ENCODE results near the gene NOC4L. TPM values are rescaled to one million over a fixed set of nuclear protein-coding genes. Genes with fewer than 3 reads are reported as not detected.

The NOC4L gene
- total and polyA plus RNA-seq, 4 donors, result 7.5 to 50.3 (median 11.5) TPM

- WGBS, 2 donors, result 88% methylated on average over 2 of the region's 2 CpGs
- H3K27ac ChIP-seq (ENCODE audit: low read depth in 1 of 2, low read length in 2 of 2), result no peak overlapping the region
- ATAC-seq (ENCODE audit: low FRiP score) (no peak), DNase-seq (no peak)
- no peaks in the 10 kb centered on the region for H3K9me3 ChIP-seq (ENCODE audit: control insufficient read depth, low read length)
- no peaks in the 10 kb centered on the region for H3K27me3 ChIP-seq (ENCODE audit: control insufficient read depth in 1 of 2, insufficient read depth in 2 of 2, low read length in 1 of 2)
- H3K36me3 ChIP-seq (ENCODE audit: control insufficient read depth in 1 of 2, insufficient read depth in 2 of 2, low read length in 1 of 2), result no peaks in the 10 kb centered on the region
- H3K4me3 ChIP-seq (ENCODE audit: low read length in 2 of 2), result no peak overlapping the region
- intact Hi-C loops (cut with DNase I), result no loop called here
- no peaks in the 10 kb centered on the region for H3K4me1 ChIP-seq (ENCODE audit: control insufficient read depth in 1 of 2, insufficient read depth in 2 of 2, low read length in 2 of 2)
Measured at GRCh38 chr12:132166093-132166492, 21.8 kb downstream of the NOC4L start.

- Histone ChIP-seq H3K27me3 (ENCODE audit: control insufficient read depth in 1 of 2, insufficient read depth in 2 of 2, low read length in 1 of 2) (no peaks in the 10 kb centered on the region), H3K27ac (ENCODE audit: low read depth in 1 of 2, low read length in 2 of 2) (no peak overlapping the region), H3K4me3 (ENCODE audit: low read length in 2 of 2) (no peak overlapping the region), H3K4me1 (ENCODE audit: control insufficient read depth in 1 of 2, insufficient read depth in 2 of 2, low read length in 2 of 2) (no peaks in the 10 kb centered on the region), H3K36me3 (ENCODE audit: control insufficient read depth in 1 of 2, insufficient read depth in 2 of 2, low read length in 1 of 2) (no peaks in the 10 kb centered on the region), H3K9me3 (ENCODE audit: control insufficient read depth, low read length) (no peaks in the 10 kb centered on the region)
- WGBS, 2 donors, result 89 to 90% methylated on average over 10 of the region's 10 CpGs
- ATAC-seq (ENCODE audit: low FRiP score), result no peak
- peak in 1 of 2 donors; percentile 32 for DNase-seq
- intact Hi-C loops (cut with DNase I), result no loop called here
Measured at GRCh38 chr12:132166801-132167591, 22.7 kb downstream of the NOC4L start.

GRCh38 chr12:132167611-132168310 is 23.5 kb downstream of the NOC4L start:
- H3K4me3 ChIP-seq (ENCODE audit: low read length in 2 of 2), result no peak overlapping the region
- intact Hi-C loops (cut with DNase I), result no loop called here
- WGBS, 2 donors, result 53 to 65% methylated on average over 30 of the region's 30 CpGs
- no peaks in the 10 kb centered on the region for H3K36me3 ChIP-seq (ENCODE audit: control insufficient read depth in 1 of 2, insufficient read depth in 2 of 2, low read length in 1 of 2)
- DNase-seq, result peak in 1 of 2 donors; percentile 44
- H3K9me3 ChIP-seq (ENCODE audit: control insufficient read depth, low read length), result no peaks in the 10 kb centered on the region
- no peak for ATAC-seq (ENCODE audit: low FRiP score)
- H3K27ac ChIP-seq (ENCODE audit: low read depth in 1 of 2, low read length in 2 of 2), result no peak overlapping the region
- H3K4me1 ChIP-seq (ENCODE audit: control insufficient read depth in 1 of 2, insufficient read depth in 2 of 2, low read length in 2 of 2), result no peaks in the 10 kb centered on the region
- no peaks in the 10 kb centered on the region for H3K27me3 ChIP-seq (ENCODE audit: control insufficient read depth in 1 of 2, insufficient read depth in 2 of 2, low read length in 1 of 2)

GRCh38 chr12:132168311-132169031 is 24.2 kb downstream of the NOC4L start:
- intact Hi-C loops (cut with DNase I), result no loop called here
- no peak overlapping the region for H3K4me3 ChIP-seq (ENCODE audit: low read length in 2 of 2)
- no peaks in the 10 kb centered on the region for H3K36me3 ChIP-seq (ENCODE audit: control insufficient read depth in 1 of 2, insufficient read depth in 2 of 2, low read length in 1 of 2)
- no peaks in the 10 kb centered on the region for H3K4me1 ChIP-seq (ENCODE audit: control insufficient read depth in 1 of 2, insufficient read depth in 2 of 2, low read length in 2 of 2)
- H3K27ac ChIP-seq (ENCODE audit: low read depth in 1 of 2, low read length in 2 of 2), result no peak overlapping the region
- 77 to 81% methylated on average over 26 to 31 of the region's 31 CpGs for WGBS, 2 donors
- H3K9me3 ChIP-seq (ENCODE audit: control insufficient read depth, low read length), result no peaks in the 10 kb centered on the region
- H3K27me3 ChIP-seq (ENCODE audit: control insufficient read depth in 1 of 2, insufficient read depth in 2 of 2, low read length in 1 of 2), result no peaks in the 10 kb centered on the region
- ATAC-seq (ENCODE audit: low FRiP score) (no peak), DNase-seq (peak in 1 of 2 donors; percentile 45)

- intact Hi-C loops (cut with DNase I), result no loop called here
Measured at GRCh38 chr12:132169376-132169775, 25.1 kb downstream of the NOC4L start.

GRCh38 chr12:132170094-132170636 is 25.9 kb downstream of the NOC4L start:
- ATAC-seq (ENCODE audit: low FRiP score), result no peak
- Histone ChIP-seq H3K36me3 (ENCODE audit: control insufficient read depth in 1 of 2, insufficient read depth in 2 of 2, low read length in 1 of 2) (no peaks in the 10 kb centered on the region), H3K9me3 (ENCODE audit: control insufficient read depth, low read length) (no peaks in the 10 kb centered on the region), H3K4me3 (ENCODE audit: low read length in 2 of 2) (no peak overlapping the region), H3K4me1 (ENCODE audit: control insufficient read depth in 1 of 2, insufficient read depth in 2 of 2, low read length in 2 of 2) (no peaks in the 10 kb centered on the region), H3K27me3 (ENCODE audit: control insufficient read depth in 1 of 2, insufficient read depth in 2 of 2, low read length in 1 of 2) (no peaks in the 10 kb centered on the region), H3K27ac (ENCODE audit: low read depth in 1 of 2, low read length in 2 of 2) (no peak overlapping the region)
- intact Hi-C loops (cut with DNase I), result no loop called here
- peak in 1 of 2 donors; percentile 72 for DNase-seq
- 11 to 13% methylated on average over 16 of the region's 16 CpGs for WGBS, 2 donors

More at GRCh38 chr12:132169376-132169775, 25.1 kb downstream of the NOC4L start:
- Histone ChIP-seq H3K36me3 (ENCODE audit: control insufficient read depth in 1 of 2, insufficient read depth in 2 of 2, low read length in 1 of 2) (no peaks in the 10 kb centered on the region), H3K4me3 (ENCODE audit: low read length in 2 of 2) (no peak overlapping the region), H3K4me1 (ENCODE audit: control insufficient read depth in 1 of 2, insufficient read depth in 2 of 2, low read length in 2 of 2) (no peaks in the 10 kb centered on the region), H3K9me3 (ENCODE audit: control insufficient read depth, low read length) (no peaks in the 10 kb centered on the region), H3K27me3 (ENCODE audit: control insufficient read depth in 1 of 2, insufficient read depth in 2 of 2, low read length in 1 of 2) (no peaks in the 10 kb centered on the region), H3K27ac (ENCODE audit: low read depth in 1 of 2, low read length in 2 of 2) (no peak overlapping the region)
- DNase-seq, result peak in 1 of 2 donors; percentile 48
- no peak for ATAC-seq (ENCODE audit: low FRiP score)
- 75 to 81% methylated on average over 9 to 17 of the region's 17 CpGs for WGBS, 2 donors

GRCh38 chr12:132170637-132171292 is 26.5 kb downstream of the NOC4L start:
- Histone ChIP-seq H3K4me1 (ENCODE audit: control insufficient read depth in 1 of 2, insufficient read depth in 2 of 2, low read length in 2 of 2) (no peaks in the 10 kb centered on the region), H3K27me3 (ENCODE audit: control insufficient read depth in 1 of 2, insufficient read depth in 2 of 2, low read length in 1 of 2) (no peaks in the 10 kb centered on the region), H3K4me3 (ENCODE audit: low read length in 2 of 2) (no peak overlapping the region), H3K9me3 (ENCODE audit: control insufficient read depth, low read length) (no peaks in the 10 kb centered on the region), H3K36me3 (ENCODE audit: control insufficient read depth in 1 of 2, insufficient read depth in 2 of 2, low read length in 1 of 2) (no peaks in the 10 kb centered on the region), H3K27ac (ENCODE audit: low read depth in 1 of 2, low read length in 2 of 2) (no peak overlapping the region)
- WGBS, 2 donors, result 74 to 77% methylated on average over 31 to 33 of the region's 33 CpGs
- DNase-seq, result peak in 1 of 2 donors; percentile 46
- no peak for ATAC-seq (ENCODE audit: low FRiP score)
- intact Hi-C loops (cut with DNase I), result no loop called here

GRCh38 chr12:132171293-132171967 is 27.2 kb downstream of the NOC4L start:
- no peaks in the 10 kb centered on the region for H3K9me3 ChIP-seq (ENCODE audit: control insufficient read depth, low read length)
- ATAC-seq (ENCODE audit: low FRiP score) (no peak), DNase-seq (peak in 1 of 2 donors; percentile 37)
- 63 to 66% methylated on average over 24 of the region's 24 CpGs for WGBS, 2 donors
- no peaks in the 10 kb centered on the region for H3K4me1 ChIP-seq (ENCODE audit: control insufficient read depth in 1 of 2, insufficient read depth in 2 of 2, low read length in 2 of 2)
- no peak overlapping the region for H3K27ac ChIP-seq (ENCODE audit: low read depth in 1 of 2, low read length in 2 of 2)
- H3K27me3 ChIP-seq (ENCODE audit: control insufficient read depth in 1 of 2, insufficient read depth in 2 of 2, low read length in 1 of 2), result no peaks in the 10 kb centered on the region
- no peaks in the 10 kb centered on the region for H3K36me3 ChIP-seq (ENCODE audit: control insufficient read depth in 1 of 2, insufficient read depth in 2 of 2, low read length in 1 of 2)
- intact Hi-C loops (cut with DNase I), result no loop called here
- H3K4me3 ChIP-seq (ENCODE audit: low read length in 2 of 2), result no peak overlapping the region
